Ectodermal cell (in vitro differentiated cells): ENCODE measurements around the gene ARMC3.

ENCODE experiments used
- H3K27ac ChIP-seq: 2 replicates; pipeline ENCODE4 v1.7.0; 2013; ENCODE audit warnings: mild to moderate bottlenecking, low read depth, low read length; ENCODE audit not compliant: insufficient read depth, poor library complexity, severe bottlenecking
- H3K27me3 ChIP-seq: 2 replicates; pipeline ENCODE4 v1.7.0; 2013; ENCODE audit warnings: mild to moderate bottlenecking, low read length; ENCODE audit not compliant: insufficient read depth, control insufficient read depth, poor library complexity, severe bottlenecking
- H3K36me3 ChIP-seq: one replicate; pipeline ENCODE4 v1.7.0; 2013; ENCODE audit warnings: low read length; ENCODE audit not compliant: control insufficient read depth, insufficient read depth
- H3K4me1 ChIP-seq: one replicate; pipeline ENCODE4 v1.7.0; 2013; ENCODE audit warnings: low read length; ENCODE audit not compliant: control insufficient read depth, insufficient read depth
- H3K4me3 ChIP-seq: 2 replicates; pipeline ENCODE4 v1.7.0; 2013; ENCODE audit warnings: low read depth, low read length, control low read depth; ENCODE audit not compliant: insufficient read depth
- H3K9me3 ChIP-seq: 2 replicates; pipeline ENCODE4 v1.7.0; 2013; ENCODE audit warnings: mild to moderate bottlenecking, low read length, moderate library complexity; ENCODE audit not compliant: control insufficient read depth
- WGBS, 2 experiments: methylation state at CpG; one replicate each; pipeline ENCODE4 v1.1.7; 2013; ENCODE audit warnings: missing lambda C conversion rate in 2 of 2; 5-methylcytosine and 5-hydroxymethylcytosine counted together

Gene ARMC3

GRCh38 chr10:22959950-22960349 is 32.1 kb downstream of the ARMC3 start:
- H3K9me3 ChIP-seq = no peaks in the 10 kb centered on the region
- no peaks in the 10 kb centered on the region for H3K27me3 ChIP-seq
- H3K36me3 ChIP-seq = no peaks in the 10 kb centered on the region
- no peak overlapping the region for H3K4me3 ChIP-seq
- H3K27ac ChIP-seq = no peak overlapping the region
- WGBS, 2 experiments = 80 to 85% methylated on average over 3 of the region's 3 CpGs
- H3K4me1 ChIP-seq = no peaks in the 10 kb centered on the region

DNA sequence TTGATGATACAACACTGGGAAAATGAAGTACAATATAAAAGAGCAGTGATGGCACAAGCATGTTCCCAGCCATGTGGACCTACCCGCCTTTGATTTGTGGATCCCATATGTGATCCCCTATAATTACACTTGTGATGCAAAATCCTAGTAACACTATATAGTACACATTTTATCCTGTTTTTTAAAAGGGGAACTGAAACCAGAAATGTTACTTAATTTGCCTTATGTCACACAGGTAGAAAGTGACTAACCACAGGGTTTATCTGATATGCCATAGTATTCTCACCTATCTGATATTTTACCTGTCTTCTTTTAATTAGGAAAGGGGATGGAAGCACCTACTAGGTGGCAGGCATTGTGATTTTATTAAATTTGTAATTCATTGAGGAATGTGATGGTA is 35.0 kb downstream of the ARMC3 start:
- Histone ChIP-seq H3K9me3 (no peaks in the 10 kb centered on the region), H3K27ac (no peak overlapping the region), H3K27me3 (no peaks in the 10 kb centered on the region), H3K36me3 (no peaks in the 10 kb centered on the region), H3K4me3 (no peak overlapping the region), H3K4me1 (no peaks in the 10 kb centered on the region)
- 92 to 100% methylated on average over 1 of the region's 1 CpG for WGBS, 2 experiments

DNA sequence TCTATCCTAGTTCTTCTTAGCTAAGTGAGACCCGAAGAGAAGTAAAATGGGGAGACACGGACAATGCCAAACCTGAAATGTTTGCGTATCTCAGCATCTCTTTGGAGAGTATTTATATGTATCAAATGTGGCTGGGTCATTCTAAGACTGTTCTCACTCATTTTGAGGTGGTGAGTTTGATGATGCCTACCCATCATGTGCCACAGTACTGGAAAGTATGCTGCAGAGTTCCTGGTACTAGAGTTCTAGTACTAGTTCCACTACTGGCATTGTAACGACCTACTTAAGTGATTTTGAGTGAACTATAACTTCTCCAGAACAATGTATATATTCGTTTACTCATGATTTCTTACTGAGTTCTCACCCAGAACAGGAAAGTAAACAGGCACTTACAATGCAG is 41.9 kb downstream of the ARMC3 start:
- Histone ChIP-seq H3K27ac (no peak overlapping the region), H3K36me3 (no peaks in the 10 kb centered on the region), H3K9me3 (no peaks in the 10 kb centered on the region), H3K27me3 (no peaks in the 10 kb centered on the region), H3K4me1 (no peaks in the 10 kb centered on the region), H3K4me3 (no peak overlapping the region)
- 96 to 97% methylated on average over 5 of the region's 5 CpGs for WGBS, 2 experiments

DNA sequence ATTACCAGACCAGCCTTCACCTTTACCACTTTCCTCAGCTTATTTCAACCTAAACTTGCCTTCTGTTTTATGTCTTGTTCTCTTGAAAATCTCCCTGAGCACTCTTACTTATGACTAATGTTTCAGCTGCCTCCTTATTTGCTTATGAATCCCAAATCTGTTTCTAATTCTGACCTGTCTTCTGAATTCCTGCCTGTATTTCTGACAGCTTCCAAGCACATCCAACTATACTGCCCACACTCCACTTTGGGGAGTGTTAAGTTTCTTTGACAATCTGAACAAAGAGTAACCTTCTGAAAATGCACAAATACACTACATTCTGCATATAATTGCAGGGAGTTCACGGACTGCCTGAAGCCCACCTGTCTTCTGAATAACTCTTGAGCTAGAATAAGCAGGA is 48.7 kb downstream of the ARMC3 start:
- 92 to 94% methylated on average over 1 of the region's 1 CpG for whole genome bisulfite sequencing, 2 experiments
- no peaks in the 10 kb centered on the region for H3K4me1 ChIP-seq
- no peak overlapping the region for H3K27ac ChIP-seq
- H3K36me3 ChIP-seq = no peaks in the 10 kb centered on the region
- no peaks in the 10 kb centered on the region for H3K9me3 ChIP-seq
- no peaks in the 10 kb centered on the region for H3K27me3 ChIP-seq
- H3K4me3 ChIP-seq = no peak overlapping the region

DNA sequence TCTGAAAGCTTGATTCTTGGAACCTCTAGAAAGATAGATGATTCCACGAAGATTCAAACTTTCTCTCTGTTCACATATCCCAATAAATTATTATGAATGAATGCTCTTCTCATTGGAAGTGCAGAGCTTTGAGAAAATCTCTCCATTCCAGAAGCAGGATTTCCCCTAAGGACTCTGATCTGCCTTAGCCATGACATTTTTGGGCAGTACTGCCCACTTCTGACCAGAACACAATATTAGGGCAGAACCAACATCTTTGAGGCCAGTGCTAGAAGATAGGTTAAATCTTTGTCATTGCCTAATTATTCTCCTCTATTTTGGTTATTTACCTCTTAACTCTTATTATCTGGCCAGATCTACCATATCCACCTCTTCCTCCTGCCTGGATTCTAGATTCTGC is 49.9 kb downstream of the ARMC3 start:
- 80% methylated on average over 1 of the region's 1 CpG; no CpG with 5 or more reads in 1 of the 2 experiments for WGBS, 2 experiments
- no peaks in the 10 kb centered on the region for H3K9me3 ChIP-seq
- no peak overlapping the region for H3K27ac ChIP-seq
- H3K27me3 ChIP-seq = no peaks in the 10 kb centered on the region
- H3K4me3 ChIP-seq = no peak overlapping the region
- H3K4me1 ChIP-seq = no peaks in the 10 kb centered on the region
- no peaks in the 10 kb centered on the region for H3K36me3 ChIP-seq

- H3K4me1 ChIP-seq = no peaks in the 10 kb centered on the region
- no peaks in the 10 kb centered on the region for H3K27me3 ChIP-seq
- no peaks in the 10 kb centered on the region for H3K9me3 ChIP-seq
- H3K4me3 ChIP-seq = no peak overlapping the region
- no peak overlapping the region for H3K27ac ChIP-seq
- WGBS, 2 experiments = 88 to 93% methylated on average over 2 of the region's 2 CpGs
- H3K36me3 ChIP-seq = no peaks in the 10 kb centered on the region
These were observed 50.4 kb downstream of the ARMC3 start for GRCh38 chr10:22978287-22978686.

- Histone ChIP-seq H3K27me3 (no peaks in the 10 kb centered on the region), H3K4me3 (no peak overlapping the region), H3K36me3 (no peaks in the 10 kb centered on the region), H3K27ac (no peak overlapping the region), H3K4me1 (no peaks in the 10 kb centered on the region), H3K9me3 (no peaks in the 10 kb centered on the region)
- WGBS, 2 experiments = 67% methylated on average over 1 of the region's 1 CpG; no CpG with 5 or more reads in 1 of the 2 experiments
These were observed 51.1 kb downstream of the ARMC3 start for GRCh38 chr10:22978918-22979317.

DNA sequence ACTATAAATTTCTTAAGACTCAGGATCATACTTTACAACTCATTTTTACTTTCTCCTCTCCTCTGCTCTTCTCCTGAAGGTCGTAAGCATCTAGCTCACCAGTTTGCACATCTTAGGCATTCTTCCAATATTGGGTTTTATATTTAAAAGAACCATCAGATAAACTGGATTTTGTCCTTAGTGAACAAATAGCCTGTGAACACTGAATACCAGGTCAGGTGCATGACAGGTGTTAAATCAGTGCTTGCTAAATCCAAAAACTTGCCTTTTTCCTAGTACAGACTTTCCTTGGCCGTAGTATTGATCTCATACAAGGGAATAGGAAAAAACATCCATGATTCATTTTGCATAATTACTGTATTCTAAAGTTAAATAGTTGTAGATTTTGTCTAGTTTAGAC is 53.0 kb downstream of the ARMC3 start:
- no peak overlapping the region for H3K4me3 ChIP-seq
- 100% methylated on average over 1 to 2 of the region's 2 CpGs for WGBS, 2 experiments

DNA sequence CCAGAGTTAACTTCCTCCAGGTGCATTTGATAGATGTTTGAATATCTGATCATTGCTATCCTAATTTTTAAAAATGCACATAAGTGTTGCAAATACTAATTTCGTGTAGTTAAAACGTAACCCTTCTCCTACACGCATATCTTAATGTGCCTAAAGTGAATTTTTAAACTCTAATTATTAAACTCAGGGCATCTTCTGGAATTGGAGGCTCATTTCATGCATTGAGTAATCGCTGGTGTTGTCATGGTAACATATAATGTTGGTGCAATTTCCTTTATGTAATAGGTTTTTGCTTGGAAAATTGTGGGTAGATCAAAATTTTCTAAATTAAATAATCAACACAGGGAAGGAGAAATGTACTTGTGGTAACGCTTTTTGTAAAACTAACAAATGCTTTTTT is 56.2 kb downstream of the ARMC3 start:
- no peaks in the 10 kb centered on the region for H3K9me3 ChIP-seq
- 74 to 86% methylated on average over 4 of the region's 5 CpGs for WGBS, 2 experiments
- no peaks in the 10 kb centered on the region for H3K36me3 ChIP-seq
- H3K27ac ChIP-seq = no peak overlapping the region
- no peaks in the 10 kb centered on the region for H3K27me3 ChIP-seq
- no peaks in the 10 kb centered on the region for H3K4me1 ChIP-seq
- no peak overlapping the region for H3K4me3 ChIP-seq

More for the DNA sequence above, 53.0 kb downstream of the ARMC3 start:
- Histone ChIP-seq H3K36me3 (no peaks in the 10 kb centered on the region), H3K4me1 (no peaks in the 10 kb centered on the region), H3K27ac (no peak overlapping the region), H3K9me3 (no peaks in the 10 kb centered on the region), H3K27me3 (no peaks in the 10 kb centered on the region)

DNA sequence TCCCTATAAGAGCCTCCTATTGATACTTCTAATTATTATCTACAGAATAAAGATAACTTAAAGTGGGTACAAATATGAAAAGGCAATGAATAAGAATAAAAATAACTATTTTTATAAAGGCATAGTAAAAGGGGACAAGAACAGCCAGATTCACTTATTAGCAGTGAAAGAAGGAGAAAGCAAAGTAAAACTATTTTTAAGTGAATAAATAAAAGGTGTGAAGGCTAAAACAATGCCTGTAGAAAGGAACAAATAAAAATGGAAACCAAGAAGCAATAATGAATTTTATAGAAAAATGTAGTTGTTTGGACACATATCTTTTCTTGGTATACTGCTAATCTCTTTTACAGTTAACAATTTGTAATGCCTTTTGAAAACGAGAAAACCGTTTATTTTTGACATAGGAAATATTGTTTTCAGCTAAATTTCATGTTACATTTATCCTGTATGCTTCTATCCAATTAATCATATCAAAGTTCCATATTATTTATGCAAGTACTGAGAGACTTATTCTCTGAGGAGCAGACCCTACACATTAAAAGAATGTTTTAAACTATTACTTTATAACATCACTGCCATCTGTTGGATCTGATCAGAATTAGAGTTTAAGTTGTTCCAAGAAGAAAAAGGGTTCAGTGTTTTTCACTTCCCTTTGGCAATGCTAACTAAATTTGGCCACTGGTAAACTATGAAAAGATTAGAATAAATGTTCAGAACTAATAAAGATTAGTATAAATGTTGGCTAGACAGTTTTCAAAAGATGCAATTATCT is 59.1 kb downstream of the ARMC3 start:
- Histone ChIP-seq H3K4me1 (no peaks in the 10 kb centered on the region), H3K4me3 (no peak overlapping the region), H3K9me3 (no peaks in the 10 kb centered on the region), H3K27ac (no peak overlapping the region), H3K27me3 (no peaks in the 10 kb centered on the region), H3K36me3 (no peaks in the 10 kb centered on the region)
- 100% methylated on average over 2 of the region's 2 CpGs; no CpG with 5 or more reads in 1 of the 2 experiments for WGBS, 2 experiments
